GM23248 (cell line): ENCODE results near the gene LRMDA.

ENCODE experiments used
- EZH2 ChIP-seq: fragments of 200-600 bp; sonication (generic); IDR thresholded peaks from 2 replicates; pipeline ENCODE4 v1.6.1; 2018; ENCODE audit warnings: antibody characterized with exemption, mild to moderate bottlenecking; ENCODE audit not compliant: insufficient read depth, poor library complexity, severe bottlenecking
- EZH2phosphoT487 ChIP-seq: fragments of 200-600 bp; sonication (generic); IDR thresholded peaks from 2 replicates; pipeline ENCODE4 v1.6.1; 2018; ENCODE audit warnings: antibody characterized with exemption, moderate library complexity, mild to moderate bottlenecking, low read depth; ENCODE audit not compliant: insufficient read depth

DNA sequence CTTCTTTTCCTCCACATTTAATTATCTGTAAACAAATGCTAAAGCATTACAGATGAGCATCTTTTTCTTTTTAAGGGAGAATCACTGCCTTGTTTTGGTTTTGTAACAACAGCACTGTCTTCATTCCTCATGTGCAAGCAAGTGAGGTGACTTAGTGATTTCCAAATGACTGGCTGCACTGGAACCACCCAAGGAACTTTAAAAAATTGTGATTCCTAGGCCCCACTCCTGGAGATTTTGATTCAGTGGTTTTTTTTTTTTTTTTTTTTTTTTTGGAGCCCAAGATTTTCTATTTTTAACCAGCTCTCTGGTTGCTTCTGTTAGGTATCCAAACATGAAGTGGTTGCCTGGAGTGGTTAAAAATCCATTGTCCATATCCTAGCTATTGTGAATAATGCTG is 176.2 kb downstream of the LRMDA start:
- TF ChIP-seq EZH2 (no peak), EZH2phosphoT487 (no peak)
